ENCODE data around the gene MUC5B. TPM values are rescaled to one million over a fixed set of nuclear protein-coding genes. Genes with fewer than 3 reads are reported as not detected.

MUC5B gene
- total RNA-seq, 1 donor from 2014 or later: not detected

DNA sequence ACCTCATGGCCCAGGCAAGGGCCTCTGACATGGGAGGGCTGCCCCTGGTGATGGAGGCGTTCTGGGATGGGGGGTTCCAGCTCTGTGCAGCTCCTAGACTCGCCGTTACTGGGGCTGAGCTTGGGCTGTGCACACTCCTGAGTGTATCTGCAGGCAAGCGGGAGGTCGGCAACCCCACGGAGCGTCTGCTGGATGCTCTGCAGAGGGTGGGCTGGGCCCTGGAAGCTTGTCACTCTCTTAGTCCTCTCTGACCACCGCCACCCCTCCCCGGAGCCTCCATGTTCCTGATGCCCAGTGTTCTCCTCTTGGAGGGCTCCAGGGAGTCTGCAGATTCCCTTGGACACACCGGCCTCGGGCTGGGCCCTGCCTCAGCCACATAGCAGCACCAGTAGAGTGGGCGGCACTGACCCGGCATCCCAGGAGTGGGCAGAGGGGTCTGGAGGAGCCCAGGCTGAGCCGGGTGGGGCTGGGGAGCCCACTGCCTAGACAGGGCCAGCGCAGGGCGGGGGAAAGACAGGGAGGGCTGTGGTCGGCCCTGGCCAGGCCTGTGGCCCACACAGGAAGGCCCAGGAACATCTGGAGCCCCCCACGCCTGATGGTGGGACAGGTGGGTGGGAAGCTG, 20.6 kb upstream of the MUC5B start:
- H3K9me3 Mint-ChIP-seq (ENCODE audit: unreplicated experiment): peaks cover 2% of the 10 kb centered on the region
- H3K27me3 Mint-ChIP-seq (ENCODE audit: unreplicated experiment): peaks cover 2% of the 10 kb centered on the region
- TF ChIP-seq CTCF (IDR thresholded peaks at IDR 0.05; ENCODE audit: partially characterized antibody, unreplicated experiment): no peak
- no peaks in the 10 kb centered on the region for H3K36me3 Mint-ChIP-seq (ENCODE audit: unreplicated experiment)
- H3K27ac Mint-ChIP-seq (ENCODE audit: unreplicated experiment): no peak overlapping the region
- H3K4me1 Mint-ChIP-seq (ENCODE audit: low read depth, unreplicated experiment): no peaks in the 10 kb centered on the region
- H3K4me3 Mint-ChIP-seq (ENCODE audit: unreplicated experiment): no peak overlapping the region
- DNase-seq: peak; percentile 25

- H3K36me3 Mint-ChIP-seq (ENCODE audit: unreplicated experiment): no peaks in the 10 kb centered on the region
- H3K9me3 Mint-ChIP-seq (ENCODE audit: unreplicated experiment): peaks cover 2% of the 10 kb centered on the region
- H3K4me1 Mint-ChIP-seq (ENCODE audit: low read depth, unreplicated experiment): no peaks in the 10 kb centered on the region
- H3K4me3 Mint-ChIP-seq (ENCODE audit: unreplicated experiment): no peak overlapping the region
- peak; percentile 89 for TF ChIP-seq CTCF (IDR thresholded peaks at IDR 0.05; ENCODE audit: partially characterized antibody, unreplicated experiment)
- peaks cover 2% of the 10 kb centered on the region for H3K27me3 Mint-ChIP-seq (ENCODE audit: unreplicated experiment)
- peak; percentile 82 for DNase-seq
- no peak overlapping the region for H3K27ac Mint-ChIP-seq (ENCODE audit: unreplicated experiment)
Observed at GRCh38 chr11:1202776-1203504, 19.9 kb upstream of the MUC5B start.

- Mint-ChIP-seq H3K27me3 (ENCODE audit: unreplicated experiment) (peaks cover 2% of the 10 kb centered on the region), H3K9me3 (ENCODE audit: unreplicated experiment) (peaks cover 2% of the 10 kb centered on the region), H3K27ac (ENCODE audit: unreplicated experiment) (no peak overlapping the region), H3K4me1 (ENCODE audit: low read depth, unreplicated experiment) (no peaks in the 10 kb centered on the region), H3K4me3 (ENCODE audit: unreplicated experiment) (no peak overlapping the region), H3K36me3 (ENCODE audit: unreplicated experiment) (no peaks in the 10 kb centered on the region)
- peak; percentile 15 for DNase-seq
- no peak for TF ChIP-seq CTCF (IDR thresholded peaks at IDR 0.05; ENCODE audit: partially characterized antibody, unreplicated experiment)
Observed at GRCh38 chr11:1203505-1204271, 19.2 kb upstream of the MUC5B start.

- Mint-ChIP-seq H3K36me3 (ENCODE audit: unreplicated experiment) (peaks cover 4% of the 10 kb centered on the region), H3K4me3 (ENCODE audit: unreplicated experiment) (no peak overlapping the region), H3K4me1 (ENCODE audit: low read depth, unreplicated experiment) (no peaks in the 10 kb centered on the region), H3K27me3 (ENCODE audit: unreplicated experiment) (peaks cover 5% of the 10 kb centered on the region), H3K27ac (ENCODE audit: unreplicated experiment) (no peak overlapping the region), H3K9me3 (ENCODE audit: unreplicated experiment) (peaks cover 6% of the 10 kb centered on the region)
- TF ChIP-seq CTCF (IDR thresholded peaks at IDR 0.05; ENCODE audit: partially characterized antibody, unreplicated experiment): no peak
- DNase-seq: peak; percentile 7
Observed at GRCh38 chr11:1204381-1205101, 18.3 kb upstream of the MUC5B start.
